Skeletal muscle satellite cell (primary cell): ENCODE measurements around the gene DLG3.

Source experiments
- H3K27me3 ChIP-seq: 2 replicates; pipeline ENCODE4 v1.7.0; 2013; ENCODE audit warnings: low read length; ENCODE audit not compliant: control insufficient read depth, insufficient read depth
- H3K36me3 ChIP-seq: 2 replicates; pipeline ENCODE4 v1.7.0; 2013; ENCODE audit warnings: mild to moderate bottlenecking, control low read depth, low read length; ENCODE audit not compliant: insufficient read depth
- H3K4me1 ChIP-seq: 2 replicates; pipeline ENCODE4 v1.7.0; 2013; ENCODE audit warnings: low read length; ENCODE audit not compliant: control insufficient read depth, insufficient read depth
- H3K4me2 ChIP-seq: 2 replicates; pipeline ENCODE4 v1.7.0; 2013; ENCODE audit warnings: mild to moderate bottlenecking, low read length
- H3K4me3 ChIP-seq: 2 replicates; pipeline ENCODE4 v1.7.0; 2013; ENCODE audit warnings: low read length
- H3K9ac ChIP-seq: 2 replicates; pipeline ENCODE4 v1.7.0; 2013; ENCODE audit warnings: mild to moderate bottlenecking, low read depth, low read length, moderate library complexity
- H3K9me3 ChIP-seq: replicated peaks from 2 replicates; pipeline ENCODE4 v1.7.0; 2013; ENCODE audit warnings: mild to moderate bottlenecking, control low read depth, low read length

Gene DLG3

GRCh38 chrX:70426286-70427278, 18.1 kb upstream of the DLG3 start:
- H3K4me2 ChIP-seq, result no peak overlapping the region
- no peak overlapping the region for H3K9ac ChIP-seq
- H3K4me3 ChIP-seq, result no peak overlapping the region
- H3K4me1 ChIP-seq, result no peaks in the 10 kb centered on the region
- H3K9me3 ChIP-seq, result no peaks in the 10 kb centered on the region
- no peaks in the 10 kb centered on the region for H3K27me3 ChIP-seq
- H3K36me3 ChIP-seq, result no peaks in the 10 kb centered on the region

- Histone ChIP-seq H3K9ac (no peak overlapping the region), H3K4me1 (no peaks in the 10 kb centered on the region), H3K36me3 (no peaks in the 10 kb centered on the region), H3K27me3 (no peaks in the 10 kb centered on the region), H3K4me3 (no peak overlapping the region), H3K9me3 (no peaks in the 10 kb centered on the region), H3K4me2 (no peak overlapping the region)
Measured at GRCh38 chrX:70427365-70427764, 17.3 kb upstream of the DLG3 start.

DNA sequence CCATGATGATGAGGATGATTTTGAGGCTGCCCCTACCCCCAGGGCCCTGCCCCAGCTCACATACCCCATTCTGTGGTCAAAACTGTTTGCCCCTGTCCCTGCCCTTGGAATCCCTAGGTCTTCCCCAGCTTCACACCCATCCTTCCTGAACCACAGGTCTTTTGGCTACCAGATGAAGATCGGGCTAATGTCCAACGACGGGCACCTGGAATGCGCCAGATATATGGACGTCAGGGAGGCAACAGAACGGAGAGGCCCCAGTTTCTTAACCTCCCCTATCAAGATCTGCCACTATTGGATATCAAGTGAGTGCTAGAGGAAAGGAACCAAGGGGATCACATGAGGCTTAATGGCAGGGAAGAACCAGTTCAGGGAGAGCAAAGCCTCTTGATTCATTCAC, 14.9 kb upstream of the DLG3 start:
- Histone ChIP-seq H3K9ac (no peak overlapping the region), H3K4me1 (peaks cover under 1% of the 10 kb centered on the region), H3K4me2 (no peak overlapping the region), H3K36me3 (no peaks in the 10 kb centered on the region), H3K9me3 (no peaks in the 10 kb centered on the region), H3K4me3 (no peak overlapping the region), H3K27me3 (no peaks in the 10 kb centered on the region)

DNA sequence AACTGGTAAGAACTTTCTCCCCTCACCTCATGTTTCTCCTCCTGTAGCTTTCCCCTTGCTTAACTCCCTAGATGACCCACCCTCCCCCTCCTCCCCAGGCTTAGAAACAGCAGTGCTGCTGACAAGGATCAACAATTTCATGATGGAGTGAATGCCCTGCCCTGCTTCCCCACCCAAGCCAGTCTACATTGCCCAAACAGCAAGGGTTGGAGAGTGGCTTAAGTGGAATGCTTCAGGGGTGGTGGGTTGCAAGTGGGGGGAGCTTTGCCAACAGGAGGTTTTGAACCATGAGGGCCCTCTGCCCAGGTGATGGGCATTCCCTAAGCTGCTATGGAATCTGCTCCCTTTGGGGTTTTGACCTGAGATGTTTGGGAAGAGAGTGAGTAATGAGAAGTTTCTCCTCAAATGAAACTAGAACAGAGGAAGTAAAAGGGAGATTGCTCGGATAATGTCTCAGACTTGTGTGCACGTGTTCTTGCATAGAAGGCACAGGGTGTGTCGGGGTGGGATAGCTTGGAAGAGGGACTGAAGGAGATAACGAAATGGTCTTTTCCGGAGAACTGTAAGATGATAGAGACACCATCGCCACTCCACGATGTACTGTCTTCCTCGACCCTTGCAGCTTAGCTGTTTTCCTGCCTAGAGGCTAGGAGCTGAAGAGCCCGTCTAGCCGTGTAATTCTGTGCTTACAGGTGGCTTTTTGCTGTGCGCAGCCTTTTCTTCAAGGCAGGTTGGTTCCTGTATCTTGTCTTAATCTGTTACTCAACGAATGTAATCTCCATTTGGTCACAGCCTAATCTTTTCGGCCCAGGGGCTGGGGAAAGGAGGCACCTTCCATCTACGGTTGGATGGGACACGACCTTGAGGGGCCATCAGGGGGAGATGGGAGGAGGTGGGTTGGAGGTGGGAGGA, 11.4 kb upstream of the DLG3 start:
- peaks cover 26% of the 10 kb centered on the region for H3K4me1 ChIP-seq
- H3K9me3 ChIP-seq, result no peaks in the 10 kb centered on the region
- H3K36me3 ChIP-seq, result no peaks in the 10 kb centered on the region
- no peaks in the 10 kb centered on the region for H3K27me3 ChIP-seq
- H3K4me2 ChIP-seq, result peak overlapping the region; percentile 96
- H3K9ac ChIP-seq, result no peak overlapping the region
- peak overlapping the region; percentile 83 for H3K4me3 ChIP-seq

DNA sequence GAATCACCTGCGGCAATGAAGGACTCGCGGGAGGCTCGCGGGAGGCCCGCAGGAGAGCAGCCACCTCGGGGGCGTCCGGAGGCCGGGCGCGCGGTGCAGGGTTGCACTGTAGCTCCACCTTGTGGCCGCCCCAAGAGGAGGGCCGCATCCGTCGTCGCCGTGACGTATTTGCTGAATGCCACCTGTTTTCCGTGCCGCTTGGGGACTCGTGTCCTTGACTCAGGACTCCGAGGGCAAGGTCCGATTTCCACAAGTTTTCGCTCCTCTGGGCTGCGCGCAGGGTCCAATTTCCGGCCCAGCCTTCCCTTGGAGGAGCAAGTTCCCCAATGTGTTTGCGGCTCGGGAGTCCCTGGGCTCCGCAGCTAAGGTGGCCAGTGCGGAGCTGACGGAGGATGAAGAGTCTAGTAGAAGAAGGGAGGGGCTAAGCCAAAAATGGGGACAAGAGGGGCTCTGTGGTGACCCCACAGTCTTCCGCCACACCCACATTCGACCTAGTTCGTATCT, 10.7 kb upstream of the DLG3 start:
- H3K27me3 ChIP-seq, result no peaks in the 10 kb centered on the region
- peak overlapping the region; percentile 96 for H3K4me2 ChIP-seq
- peak overlapping the region; percentile 91 for H3K9ac ChIP-seq
- H3K36me3 ChIP-seq, result no peaks in the 10 kb centered on the region
- H3K4me3 ChIP-seq, result peak overlapping the region; percentile 83
- no peaks in the 10 kb centered on the region for H3K9me3 ChIP-seq
- H3K4me1 ChIP-seq, result peaks cover 31% of the 10 kb centered on the region

DNA sequence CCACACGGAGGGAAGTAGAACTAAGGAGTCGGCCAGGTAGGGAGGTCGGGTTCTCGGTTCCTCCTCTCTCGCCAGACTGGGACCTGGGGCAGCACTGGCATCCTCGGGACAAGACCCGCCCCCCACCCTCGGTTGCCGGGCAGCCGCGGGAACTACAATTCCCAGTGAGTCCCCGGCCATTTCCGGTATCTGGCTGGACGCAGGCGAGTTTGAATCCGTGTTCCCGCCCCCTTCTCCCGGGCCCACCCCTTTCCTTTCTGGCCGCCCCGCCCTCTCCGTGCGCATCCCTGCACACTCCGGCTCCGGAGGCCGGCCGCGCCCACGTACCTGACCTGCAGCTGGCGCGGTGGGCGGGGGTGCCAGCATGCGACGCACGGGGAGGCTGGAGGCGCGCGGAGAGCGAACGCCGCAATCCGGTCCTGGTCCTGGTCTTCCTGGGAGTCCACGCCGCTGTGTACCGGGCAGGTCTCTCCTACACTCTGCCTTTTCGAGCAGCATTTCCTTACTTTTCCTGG, 10.2 kb upstream of the DLG3 start:
- peak overlapping the region; percentile 91 for H3K9ac ChIP-seq
- no peaks in the 10 kb centered on the region for H3K27me3 ChIP-seq
- H3K4me3 ChIP-seq, result peak overlapping the region; percentile 83
- no peaks in the 10 kb centered on the region for H3K9me3 ChIP-seq
- peak overlapping the region; percentile 96 for H3K4me2 ChIP-seq
- peaks cover 36% of the 10 kb centered on the region for H3K4me1 ChIP-seq
- H3K36me3 ChIP-seq, result no peaks in the 10 kb centered on the region

DNA sequence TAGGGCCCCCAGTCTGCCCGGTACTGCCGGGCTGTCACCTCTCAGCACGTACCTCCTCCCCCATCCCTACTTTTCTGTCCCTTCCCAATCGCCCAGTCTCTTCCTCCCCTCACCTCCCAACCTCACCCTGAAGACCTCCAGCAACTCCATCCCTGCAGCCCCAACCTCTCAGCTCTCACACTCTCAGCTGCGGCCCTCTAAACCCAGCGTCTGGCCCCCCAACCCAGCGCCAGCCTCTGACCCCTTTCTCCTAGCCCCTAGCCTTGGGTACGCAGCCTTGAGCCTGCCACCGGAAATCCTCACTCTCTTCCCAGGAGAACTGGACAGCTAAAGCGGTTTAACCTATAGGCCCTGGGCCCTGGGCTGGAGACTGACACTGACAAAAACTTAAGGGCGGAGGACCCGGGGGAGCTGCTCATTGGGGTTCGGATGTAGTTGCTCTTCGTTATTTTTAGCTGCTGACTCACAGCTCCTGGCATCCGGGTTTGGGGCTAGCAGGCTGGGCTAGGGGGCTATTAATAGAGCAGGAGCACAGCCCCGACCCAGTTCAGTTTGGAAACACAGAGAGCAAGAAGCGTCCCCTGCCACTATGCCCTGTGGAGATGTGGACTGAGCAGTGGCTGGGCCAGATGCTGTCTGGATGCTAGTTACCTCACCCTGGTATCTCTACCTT, 9.6 kb upstream of the DLG3 start:
- Histone ChIP-seq H3K4me1 (peaks cover 36% of the 10 kb centered on the region), H3K9me3 (no peaks in the 10 kb centered on the region), H3K4me3 (peak overlapping the region; percentile 83), H3K4me2 (peak overlapping the region; percentile 96), H3K36me3 (no peaks in the 10 kb centered on the region), H3K9ac (peak overlapping the region; percentile 91), H3K27me3 (no peaks in the 10 kb centered on the region)

- Histone ChIP-seq H3K4me3 (no peak overlapping the region), H3K9ac (no peak overlapping the region), H3K9me3 (no peaks in the 10 kb centered on the region), H3K4me1 (peaks cover 36% of the 10 kb centered on the region), H3K36me3 (no peaks in the 10 kb centered on the region), H3K27me3 (no peaks in the 10 kb centered on the region), H3K4me2 (no peak overlapping the region)
Measured at GRCh38 chrX:70436343-70436742, 8.3 kb upstream of the DLG3 start.

DNA sequence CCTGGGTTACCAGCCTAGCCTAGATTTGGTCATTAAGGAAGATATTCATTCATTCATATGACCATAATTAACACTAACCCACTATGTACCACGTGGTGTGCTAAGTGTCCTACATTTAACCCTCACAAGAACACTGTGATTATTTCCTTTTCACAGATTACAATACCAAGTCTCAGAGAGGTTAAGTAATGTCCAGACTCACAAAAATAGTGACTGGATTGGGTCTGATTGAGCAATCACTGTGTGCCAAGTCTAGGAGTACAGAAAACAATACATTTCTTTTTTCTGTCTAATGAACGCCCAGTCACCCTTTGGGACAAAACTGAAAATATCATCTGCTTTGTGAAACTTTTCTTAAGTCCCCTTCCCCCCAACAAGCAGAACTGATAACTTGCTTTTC, 7.6 kb upstream of the DLG3 start:
- Histone ChIP-seq H3K4me1 (peaks cover 36% of the 10 kb centered on the region), H3K36me3 (no peaks in the 10 kb centered on the region), H3K27me3 (no peaks in the 10 kb centered on the region), H3K4me3 (no peak overlapping the region), H3K4me2 (no peak overlapping the region), H3K9me3 (no peaks in the 10 kb centered on the region), H3K9ac (no peak overlapping the region)

GRCh38 chrX:70437921-70438665, 6.5 kb upstream of the DLG3 start:
- Histone ChIP-seq H3K4me3 (no peak overlapping the region), H3K4me2 (no peak overlapping the region)

More at GRCh38 chrX:70437921-70438665, 6.5 kb upstream of the DLG3 start:
- Histone ChIP-seq H3K9ac (no peak overlapping the region), H3K27me3 (peaks cover 3% of the 10 kb centered on the region), H3K36me3 (no peaks in the 10 kb centered on the region), H3K9me3 (no peaks in the 10 kb centered on the region), H3K4me1 (peaks cover 36% of the 10 kb centered on the region)
